ENCODE results near the gene ZNF552.
A peak's percentile ranks its signal among the peaks of the same experiment; 100 is the strongest.
"Not testable (repeated sequence)": the region's sequence is repeated elsewhere in the genome, so short reads cannot be mapped to it uniquely, and the experiment has no call there.

Gene ZNF552

GRCh38 chr19:57814505-57815246 is at the start of gene ZNF552:
Gene ZNF552, minus strand, starts transcription at chr19:57814913. Its CDS starts 170 bp downstream, at chr19:57814743.
- Histone ChIP-seq H3K9ac (ENCODE audit: low read length) (peak within 1 kb of the TSS; percentile 75), H3K4me2 (ENCODE audit: low read length) (peak within 1 kb of the TSS; percentile 92), H3K27me3 (ENCODE audit: low read depth, low read length) (no peaks in the 10 kb centered on the region), H2AFZ (ENCODE audit: low read depth, low read length) (peak within 1 kb of the TSS; percentile 48; the same call in 1 of the 2 replicates), H3K9me3 (ENCODE audit: insufficient read depth, low read length) (no peaks in the 10 kb centered on the region), H3K4me3 (ENCODE audit: low read length) (peak within 1 kb of the TSS; percentile 86), H4K20me1 (ENCODE audit: insufficient read depth, low read length) (0 out of 2 replicates have a peak, but pooled peaks cover 4% of the 10 kb centered on the region), H3K4me1 (ENCODE audit: low read length) (peaks cover 15% of the 10 kb centered on the region; the same call in 1 of the 2 replicates), H3K36me3 (replicated peaks; ENCODE audit: low read depth, low read length) (peaks cover 10% of the 10 kb centered on the region), H3K79me2 (ENCODE audit: low read length) (peaks cover 47% of the 10 kb centered on the region), H3K27ac (ENCODE audit: low read length) (no peak within 1 kb of the TSS; the same call in 1 of the 2 replicates)
- TF ChIP-seq, protein P1, sequence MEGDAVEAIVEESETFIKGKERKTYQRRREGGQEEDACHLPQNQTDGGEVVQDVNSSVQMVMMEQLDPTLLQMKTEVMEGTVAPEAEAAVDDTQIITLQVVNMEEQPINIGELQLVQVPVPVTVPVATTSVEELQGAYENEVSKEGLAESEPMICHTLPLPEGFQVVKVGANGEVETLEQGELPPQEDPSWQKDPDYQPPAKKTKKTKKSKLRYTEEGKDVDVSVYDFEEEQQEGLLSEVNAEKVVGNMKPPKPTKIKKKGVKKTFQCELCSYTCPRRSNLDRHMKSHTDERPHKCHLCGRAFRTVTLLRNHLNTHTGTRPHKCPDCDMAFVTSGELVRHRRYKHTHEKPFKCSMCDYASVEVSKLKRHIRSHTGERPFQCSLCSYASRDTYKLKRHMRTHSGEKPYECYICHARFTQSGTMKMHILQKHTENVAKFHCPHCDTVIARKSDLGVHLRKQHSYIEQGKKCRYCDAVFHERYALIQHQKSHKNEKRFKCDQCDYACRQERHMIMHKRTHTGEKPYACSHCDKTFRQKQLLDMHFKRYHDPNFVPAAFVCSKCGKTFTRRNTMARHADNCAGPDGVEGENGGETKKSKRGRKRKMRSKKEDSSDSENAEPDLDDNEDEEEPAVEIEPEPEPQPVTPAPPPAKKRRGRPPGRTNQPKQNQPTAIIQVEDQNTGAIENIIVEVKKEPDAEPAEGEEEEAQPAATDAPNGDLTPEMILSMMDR (IDR thresholded peaks at IDR 0.05; ENCODE audit: low read depth, low read length): no peak
- TF ChIP-seq EZH2phosphoT487 (IDR thresholded peaks at IDR 0.05; ENCODE audit: low read depth): no peak

DNA sequence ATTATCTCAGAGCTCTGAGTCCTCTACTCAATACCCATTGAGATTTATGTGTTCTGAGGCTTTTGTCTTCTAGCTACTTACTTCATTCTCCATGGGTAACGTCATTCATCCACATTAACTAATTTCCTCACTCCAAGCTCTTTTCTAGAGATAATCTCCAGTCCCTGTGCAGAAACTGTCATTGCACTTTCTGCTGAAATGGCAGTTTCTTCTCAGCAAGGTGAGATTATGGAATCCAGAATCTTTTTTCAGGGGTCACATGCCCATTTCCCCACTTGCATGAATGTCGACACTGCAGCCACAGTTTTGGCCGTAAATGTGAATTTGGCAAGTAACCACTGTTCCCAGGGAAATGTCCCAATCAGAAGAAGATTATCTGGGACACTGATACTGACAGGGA is 47.6 kb upstream of the ZNF552 start:
- H3K9me3 ChIP-seq (ENCODE audit: insufficient read depth, low read length); H4K20me1 ChIP-seq (ENCODE audit: insufficient read depth, low read length); H3K4me2 ChIP-seq (ENCODE audit: low read length); H3K4me1 ChIP-seq (ENCODE audit: low read length); H3K4me3 ChIP-seq (ENCODE audit: low read length); H3K27me3 ChIP-seq (ENCODE audit: low read depth, low read length); H3K9ac ChIP-seq (ENCODE audit: low read length); H2AFZ ChIP-seq (ENCODE audit: low read depth, low read length); H3K27ac ChIP-seq (ENCODE audit: low read length): not testable (repeated sequence)
- Histone ChIP-seq H3K36me3 (replicated peaks; ENCODE audit: low read depth, low read length) (peaks cover 50% of the 10 kb centered on the region), H3K79me2 (ENCODE audit: low read length) (peaks cover 57% of the 10 kb centered on the region)

- not testable (repeated sequence) for H3K27me3 ChIP-seq (ENCODE audit: low read depth, low read length); H3K9me3 ChIP-seq (ENCODE audit: insufficient read depth, low read length); H2AFZ ChIP-seq (ENCODE audit: low read depth, low read length); H3K9ac ChIP-seq (ENCODE audit: low read length); H3K27ac ChIP-seq (ENCODE audit: low read length); H3K4me3 ChIP-seq (ENCODE audit: low read length); H3K4me2 ChIP-seq (ENCODE audit: low read length)
- Histone ChIP-seq H4K20me1 (ENCODE audit: insufficient read depth, low read length) (peaks cover 22% of the 10 kb centered on the region), H3K4me1 (ENCODE audit: low read length) (peaks cover 13% of the 10 kb centered on the region), H3K79me2 (ENCODE audit: low read length) (peaks cover 56% of the 10 kb centered on the region), H3K36me3 (replicated peaks; ENCODE audit: low read depth, low read length) (peaks cover 14% of the 10 kb centered on the region)
Measured at GRCh38 chr19:57854117-57854516, 39.4 kb upstream of the ZNF552 start.

GRCh38 chr19:57851812-57852603 is 37.3 kb upstream of the ZNF552 start:
- not testable (repeated sequence) for H3K4me3 ChIP-seq (ENCODE audit: low read length)

GRCh38 chr19:57850553-57851017 is 35.9 kb upstream of the ZNF552 start:
- Histone ChIP-seq H3K27ac (ENCODE audit: low read length) (peak overlapping the region; percentile 75), H2AFZ (ENCODE audit: low read depth, low read length) (no peak overlapping the region)

More at GRCh38 chr19:57851812-57852603, 37.3 kb upstream of the ZNF552 start:
- not testable (repeated sequence) for H3K9ac ChIP-seq (ENCODE audit: low read length); H2AFZ ChIP-seq (ENCODE audit: low read depth, low read length); H3K9me3 ChIP-seq (ENCODE audit: insufficient read depth, low read length); H3K27ac ChIP-seq (ENCODE audit: low read length); H3K4me2 ChIP-seq (ENCODE audit: low read length); H3K27me3 ChIP-seq (ENCODE audit: low read depth, low read length); H3K36me3 ChIP-seq (replicated peaks; ENCODE audit: low read depth, low read length)
- Histone ChIP-seq H3K79me2 (ENCODE audit: low read length) (peaks cover 54% of the 10 kb centered on the region), H4K20me1 (ENCODE audit: insufficient read depth, low read length) (peaks cover 22% of the 10 kb centered on the region), H3K4me1 (ENCODE audit: low read length) (peaks cover 13% of the 10 kb centered on the region)

DNA sequence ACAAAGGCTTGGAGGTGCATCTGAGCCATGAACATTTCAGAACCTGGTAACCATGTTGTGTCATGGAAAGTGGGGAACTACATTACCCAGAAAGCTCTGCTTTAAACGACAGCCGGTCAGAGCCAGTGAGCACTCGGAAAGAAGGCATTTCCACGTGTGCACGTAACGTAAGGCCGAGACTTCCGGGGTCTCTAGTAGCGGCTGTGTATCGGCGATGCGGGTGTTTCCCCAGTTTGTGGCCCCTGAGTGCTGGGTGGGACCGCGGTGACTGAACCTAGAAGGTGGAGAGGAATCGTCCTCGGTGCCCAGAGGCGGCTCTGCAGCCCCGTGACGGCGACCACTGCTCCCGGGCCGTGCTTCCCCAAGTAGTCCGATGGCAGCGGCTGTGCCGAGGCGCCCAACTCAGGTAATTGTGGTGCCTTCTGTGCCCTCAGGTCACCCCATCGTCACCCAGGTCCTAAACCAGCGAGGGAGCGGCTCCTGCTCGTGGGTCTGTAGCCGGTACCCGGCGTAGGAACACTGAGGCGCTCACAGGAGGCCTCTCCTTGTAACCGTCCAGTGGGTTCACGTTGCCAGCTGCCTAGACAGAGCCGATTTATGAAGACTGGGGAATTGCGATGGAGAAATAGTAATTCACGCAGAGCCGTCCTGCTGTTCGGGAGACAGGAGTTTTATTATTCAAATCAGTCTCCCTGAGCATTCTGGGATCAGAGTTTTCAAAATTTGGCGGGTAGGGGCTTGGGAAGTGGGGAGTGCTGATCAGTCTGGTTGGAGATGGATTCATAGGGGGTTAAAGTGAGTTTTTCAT is 35.2 kb upstream of the ZNF552 start, which contains the start of gene ZNF587:
Gene ZNF587, plus strand, starts transcription at position 194 of the 808 bp plus-strand sequence. Its CDS starts 180 bp downstream, at position 374.
- Histone ChIP-seq H3K79me2 (ENCODE audit: low read length) (peaks cover 66% of the 10 kb centered on the region), H3K27ac (ENCODE audit: low read length) (peak within 1 kb of the TSS; percentile 75), H3K4me3 (ENCODE audit: low read length) (peak within 1 kb of the TSS; percentile 91), H3K36me3 (replicated peaks; ENCODE audit: low read depth, low read length) (peaks cover 15% of the 10 kb centered on the region), H3K4me1 (ENCODE audit: low read length) (peaks cover 13% of the 10 kb centered on the region), H3K9ac (ENCODE audit: low read length) (peak within 1 kb of the TSS; percentile 92), H4K20me1 (ENCODE audit: insufficient read depth, low read length) (peaks cover 30% of the 10 kb centered on the region), H3K4me2 (ENCODE audit: low read length) (peak within 1 kb of the TSS; percentile 89)
- H3K27me3 ChIP-seq (ENCODE audit: low read depth, low read length); H3K9me3 ChIP-seq (ENCODE audit: insufficient read depth, low read length); H2AFZ ChIP-seq (ENCODE audit: low read depth, low read length): not testable (repeated sequence)

More at GRCh38 chr19:57850553-57851017, 35.9 kb upstream of the ZNF552 start:
- peak overlapping the region; percentile 89 for H3K4me2 ChIP-seq (ENCODE audit: low read length)
- TF ChIP-seq, protein P1 (IDR thresholded peaks at IDR 0.05; ENCODE audit: low read depth, low read length): no peak
- TF ChIP-seq EZH2phosphoT487 (IDR thresholded peaks at IDR 0.05; ENCODE audit: low read depth): no peak
- peak overlapping the region; percentile 92 for H3K9ac ChIP-seq (ENCODE audit: low read length)
- peaks cover 65% of the 10 kb centered on the region for H3K79me2 ChIP-seq (ENCODE audit: low read length)
- no peaks in the 10 kb centered on the region for H3K9me3 ChIP-seq (ENCODE audit: insufficient read depth, low read length)
- peaks cover 13% of the 10 kb centered on the region for H3K4me1 ChIP-seq (ENCODE audit: low read length)
- H3K27me3 ChIP-seq (ENCODE audit: low read depth, low read length): no peaks in the 10 kb centered on the region
- peaks cover 23% of the 10 kb centered on the region for H4K20me1 ChIP-seq (ENCODE audit: insufficient read depth, low read length)
- peaks cover 11% of the 10 kb centered on the region for H3K36me3 ChIP-seq (replicated peaks; ENCODE audit: low read depth, low read length)
- peak overlapping the region; percentile 91 for H3K4me3 ChIP-seq (ENCODE audit: low read length)
